ENCODE data around the gene SLC6A7.
"Not testable (repeated sequence)": the region's sequence is repeated elsewhere in the genome, so short reads cannot be mapped to it uniquely, and the experiment has no call there.

The SLC6A7 gene

GRCh38 chr5:150247726-150248125, 57.9 kb downstream of the SLC6A7 start:
- Histone ChIP-seq H3K27ac (ENCODE audit: insufficient read depth, low read depth, low read length, poor library complexity, severe bottlenecking) (no peak overlapping the region), H3K9me3 (ENCODE audit: control insufficient read depth, low read length) (no peaks in the 10 kb centered on the region), H3K4me3 (ENCODE audit: insufficient read depth, low read depth, low read length) (no peak overlapping the region), H3K36me3 (ENCODE audit: control insufficient read depth, insufficient read depth, low read length) (no peaks in the 10 kb centered on the region), H3K27me3 (ENCODE audit: control insufficient read depth, insufficient read depth, low read length, poor library complexity, severe bottlenecking) (no peaks in the 10 kb centered on the region), H3K4me1 (ENCODE audit: control insufficient read depth, insufficient read depth, low read length) (peaks cover 20% of the 10 kb centered on the region)
- 93% methylated on average over 9 of the region's 9 CpGs for WGBS, 2 experiments

GRCh38 chr5:150248493-150248892, 58.6 kb downstream of the SLC6A7 start:
- WGBS, 2 experiments = 88 to 98% methylated on average over 4 to 6 of the region's 6 CpGs

GRCh38 chr5:150248946-150249345, 59.1 kb downstream of the SLC6A7 start:
- Histone ChIP-seq H3K4me1 (ENCODE audit: control insufficient read depth, insufficient read depth, low read length) (peaks cover 24% of the 10 kb centered on the region), H3K4me3 (ENCODE audit: insufficient read depth, low read depth, low read length) (no peak overlapping the region), H3K36me3 (ENCODE audit: control insufficient read depth, insufficient read depth, low read length) (no peaks in the 10 kb centered on the region), H3K9me3 (ENCODE audit: control insufficient read depth, low read length) (no peaks in the 10 kb centered on the region), H3K27me3 (ENCODE audit: control insufficient read depth, insufficient read depth, low read length, poor library complexity, severe bottlenecking) (no peaks in the 10 kb centered on the region), H3K27ac (ENCODE audit: insufficient read depth, low read depth, low read length, poor library complexity, severe bottlenecking) (no peak overlapping the region)
- WGBS, 2 experiments = 89 to 95% methylated on average over 3 of the region's 3 CpGs

More at GRCh38 chr5:150248493-150248892, 58.6 kb downstream of the SLC6A7 start:
- peaks cover 24% of the 10 kb centered on the region for H3K4me1 ChIP-seq (ENCODE audit: control insufficient read depth, insufficient read depth, low read length)
- H3K36me3 ChIP-seq (ENCODE audit: control insufficient read depth, insufficient read depth, low read length); H3K27me3 ChIP-seq (ENCODE audit: control insufficient read depth, insufficient read depth, low read length, poor library complexity, severe bottlenecking); H3K27ac ChIP-seq (ENCODE audit: insufficient read depth, low read depth, low read length, poor library complexity, severe bottlenecking); H3K4me3 ChIP-seq (ENCODE audit: insufficient read depth, low read depth, low read length); H3K9me3 ChIP-seq (ENCODE audit: control insufficient read depth, low read length): not testable (repeated sequence)

DNA sequence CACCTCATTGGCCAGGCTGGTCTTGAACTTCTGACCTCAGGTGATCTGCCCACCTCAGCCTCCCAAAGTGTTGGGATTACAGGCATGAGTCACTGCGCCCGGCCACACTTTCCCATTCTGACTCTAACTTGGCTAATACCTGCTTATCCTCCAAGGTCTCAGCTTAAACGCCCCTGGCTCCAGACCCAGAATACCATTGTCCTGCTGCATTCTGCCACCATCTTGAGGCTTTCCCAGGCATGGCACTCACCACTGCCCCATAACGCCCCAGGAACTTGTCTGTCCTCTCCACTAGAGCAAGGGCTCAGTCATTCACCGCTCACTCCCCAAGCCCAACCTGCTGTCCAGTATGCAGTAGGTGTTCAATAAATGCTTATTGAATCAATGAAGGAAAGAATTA, 59.9 kb downstream of the SLC6A7 start:
- no peaks in the 10 kb centered on the region for H3K27me3 ChIP-seq (ENCODE audit: control insufficient read depth, insufficient read depth, low read length, poor library complexity, severe bottlenecking)
- no peak overlapping the region for H3K4me3 ChIP-seq (ENCODE audit: insufficient read depth, low read depth, low read length)
- no peaks in the 10 kb centered on the region for H3K36me3 ChIP-seq (ENCODE audit: control insufficient read depth, insufficient read depth, low read length)
- H3K27ac ChIP-seq (ENCODE audit: insufficient read depth, low read depth, low read length, poor library complexity, severe bottlenecking) = no peak overlapping the region
- WGBS, 2 experiments = 89 to 92% methylated on average over 5 of the region's 5 CpGs
- H3K9me3 ChIP-seq (ENCODE audit: control insufficient read depth, low read length) = no peaks in the 10 kb centered on the region
- peaks cover 25% of the 10 kb centered on the region for H3K4me1 ChIP-seq (ENCODE audit: control insufficient read depth, insufficient read depth, low read length)

GRCh38 chr5:150251504-150251903, 61.6 kb downstream of the SLC6A7 start:
- Histone ChIP-seq H3K27ac (ENCODE audit: insufficient read depth, low read depth, low read length, poor library complexity, severe bottlenecking) (no peak overlapping the region), H3K27me3 (ENCODE audit: control insufficient read depth, insufficient read depth, low read length, poor library complexity, severe bottlenecking) (no peaks in the 10 kb centered on the region), H3K4me3 (ENCODE audit: insufficient read depth, low read depth, low read length) (no peak overlapping the region), H3K36me3 (ENCODE audit: control insufficient read depth, insufficient read depth, low read length) (no peaks in the 10 kb centered on the region), H3K4me1 (ENCODE audit: control insufficient read depth, insufficient read depth, low read length) (peaks cover 33% of the 10 kb centered on the region), H3K9me3 (ENCODE audit: control insufficient read depth, low read length) (no peaks in the 10 kb centered on the region)
- 91 to 93% methylated on average over 7 of the region's 7 CpGs for WGBS, 2 experiments

- WGBS, 2 experiments = 94% methylated on average over 6 of the region's 6 CpGs
- peaks cover 38% of the 10 kb centered on the region for H3K4me1 ChIP-seq (ENCODE audit: control insufficient read depth, insufficient read depth, low read length)
- H3K27ac ChIP-seq (ENCODE audit: insufficient read depth, low read depth, low read length, poor library complexity, severe bottlenecking) = no peak overlapping the region
- no peaks in the 10 kb centered on the region for H3K36me3 ChIP-seq (ENCODE audit: control insufficient read depth, insufficient read depth, low read length)
- no peaks in the 10 kb centered on the region for H3K27me3 ChIP-seq (ENCODE audit: control insufficient read depth, insufficient read depth, low read length, poor library complexity, severe bottlenecking)
- no peaks in the 10 kb centered on the region for H3K9me3 ChIP-seq (ENCODE audit: control insufficient read depth, low read length)
- H3K4me3 ChIP-seq (ENCODE audit: insufficient read depth, low read depth, low read length) = no peak overlapping the region
Observed at GRCh38 chr5:150252489-150252888, 62.6 kb downstream of the SLC6A7 start.

- Histone ChIP-seq H3K27ac (ENCODE audit: insufficient read depth, low read depth, low read length, poor library complexity, severe bottlenecking) (no peak overlapping the region), H3K4me3 (ENCODE audit: insufficient read depth, low read depth, low read length) (no peak overlapping the region), H3K9me3 (ENCODE audit: control insufficient read depth, low read length) (no peaks in the 10 kb centered on the region), H3K27me3 (ENCODE audit: control insufficient read depth, insufficient read depth, low read length, poor library complexity, severe bottlenecking) (no peaks in the 10 kb centered on the region), H3K36me3 (ENCODE audit: control insufficient read depth, insufficient read depth, low read length) (no peaks in the 10 kb centered on the region), H3K4me1 (ENCODE audit: control insufficient read depth, insufficient read depth, low read length) (peaks cover 49% of the 10 kb centered on the region)
- WGBS, 2 experiments = 69 to 76% methylated on average over 10 of the region's 10 CpGs
Observed at GRCh38 chr5:150253416-150254208, 63.8 kb downstream of the SLC6A7 start.

GRCh38 chr5:150254363-150254762, 64.5 kb downstream of the SLC6A7 start:
- Histone ChIP-seq H3K27ac (ENCODE audit: insufficient read depth, low read depth, low read length, poor library complexity, severe bottlenecking) (no peak overlapping the region), H3K4me1 (ENCODE audit: control insufficient read depth, insufficient read depth, low read length) (peaks cover 50% of the 10 kb centered on the region), H3K27me3 (ENCODE audit: control insufficient read depth, insufficient read depth, low read length, poor library complexity, severe bottlenecking) (no peaks in the 10 kb centered on the region), H3K4me3 (ENCODE audit: insufficient read depth, low read depth, low read length) (no peak overlapping the region), H3K36me3 (ENCODE audit: control insufficient read depth, insufficient read depth, low read length) (no peaks in the 10 kb centered on the region), H3K9me3 (ENCODE audit: control insufficient read depth, low read length) (no peaks in the 10 kb centered on the region)
- 96% methylated on average over 7 of the region's 7 CpGs for WGBS, 2 experiments

DNA sequence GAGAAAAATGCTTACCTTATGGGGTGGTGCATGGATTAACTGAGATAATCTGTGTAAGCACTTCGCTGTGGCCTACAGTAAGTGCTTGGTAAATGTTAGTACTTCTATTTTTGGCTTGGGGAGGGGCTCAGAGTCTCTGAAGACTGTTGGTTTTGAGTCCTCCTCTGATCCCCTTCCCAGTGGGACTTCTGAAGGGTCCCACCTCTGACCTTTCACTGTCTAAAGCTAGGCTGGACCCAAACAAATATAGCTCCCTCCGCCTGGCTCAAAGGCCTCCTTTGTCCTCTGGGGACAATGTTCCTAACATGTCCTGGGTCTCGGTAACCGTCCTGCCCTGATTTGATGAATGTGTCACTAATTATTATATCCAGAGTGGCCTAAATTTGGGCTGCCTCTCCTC, 64.9 kb downstream of the SLC6A7 start:
- WGBS, 2 experiments = 64 to 70% methylated on average over 4 of the region's 4 CpGs
- no peak overlapping the region for H3K4me3 ChIP-seq (ENCODE audit: insufficient read depth, low read depth, low read length)
- H3K4me1 ChIP-seq (ENCODE audit: control insufficient read depth, insufficient read depth, low read length) = peaks cover 50% of the 10 kb centered on the region
- H3K27ac ChIP-seq (ENCODE audit: insufficient read depth, low read depth, low read length, poor library complexity, severe bottlenecking) = peak overlapping the region; percentile 52
- H3K9me3 ChIP-seq (ENCODE audit: control insufficient read depth, low read length) = no peaks in the 10 kb centered on the region
- no peaks in the 10 kb centered on the region for H3K36me3 ChIP-seq (ENCODE audit: control insufficient read depth, insufficient read depth, low read length)
- H3K27me3 ChIP-seq (ENCODE audit: control insufficient read depth, insufficient read depth, low read length, poor library complexity, severe bottlenecking) = no peaks in the 10 kb centered on the region

DNA sequence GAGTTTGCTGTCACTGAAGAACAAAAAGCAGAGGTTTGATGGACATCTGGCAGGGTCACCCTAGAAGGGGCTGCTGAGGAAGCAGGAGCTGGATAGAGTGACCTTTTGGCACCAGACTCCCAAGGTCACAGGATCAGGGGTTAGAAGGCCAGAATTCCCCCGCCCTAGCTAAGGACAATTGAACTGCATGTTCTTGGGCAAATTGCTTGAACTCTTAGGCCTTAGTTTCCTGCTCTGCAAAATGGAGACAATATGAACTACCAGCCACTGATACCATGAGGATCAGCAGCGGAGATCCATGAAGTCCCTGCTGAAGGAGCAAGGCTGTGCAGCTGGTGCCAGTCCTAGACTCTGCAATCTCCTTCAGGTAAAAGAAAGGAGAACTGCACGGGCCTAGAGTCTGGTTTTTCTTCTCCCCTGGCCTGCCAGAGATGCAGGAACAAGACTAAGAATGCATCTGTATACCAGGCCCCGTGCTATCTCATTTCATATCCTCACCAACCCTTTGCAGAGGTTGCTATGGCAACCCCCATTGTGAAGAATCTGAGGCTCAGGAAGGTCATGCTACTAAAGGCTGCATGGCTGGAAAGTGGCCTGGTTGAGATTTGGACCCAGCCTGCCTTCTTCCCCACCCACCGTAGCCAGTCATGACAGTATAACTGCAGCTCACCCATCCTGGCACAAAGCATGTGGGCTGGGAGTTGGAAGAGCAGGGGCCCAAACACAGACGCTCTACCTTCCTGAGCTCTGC, 66.0 kb downstream of the SLC6A7 start:
- Histone ChIP-seq H3K36me3 (ENCODE audit: control insufficient read depth, insufficient read depth, low read length) (no peaks in the 10 kb centered on the region), H3K4me1 (ENCODE audit: control insufficient read depth, insufficient read depth, low read length) (peaks cover 50% of the 10 kb centered on the region), H3K9me3 (ENCODE audit: control insufficient read depth, low read length) (no peaks in the 10 kb centered on the region), H3K4me3 (ENCODE audit: insufficient read depth, low read depth, low read length) (no peak overlapping the region), H3K27me3 (ENCODE audit: control insufficient read depth, insufficient read depth, low read length, poor library complexity, severe bottlenecking) (no peaks in the 10 kb centered on the region), H3K27ac (ENCODE audit: insufficient read depth, low read depth, low read length, poor library complexity, severe bottlenecking) (no peak overlapping the region)
- WGBS, 2 experiments = 75 to 76% methylated on average over 6 of the region's 6 CpGs

Measured in ectodermal cell (in vitro differentiated cells).